NCI-H446 (cell line): ENCODE measurements around the gene PLCB1.
A peak's percentile ranks its signal among the peaks of the same experiment; 100 is the strongest.

Experiments used
- DNase-seq, 2 experiments: peaks; one replicate each; lab custom pipeline; 2025; lab: John Stamatoyannopoulos, UW

Gene PLCB1

GRCh38 chr20:8246153-8246552, 114.1 kb downstream of the PLCB1 start:
- DNase-seq = no peak

DNA sequence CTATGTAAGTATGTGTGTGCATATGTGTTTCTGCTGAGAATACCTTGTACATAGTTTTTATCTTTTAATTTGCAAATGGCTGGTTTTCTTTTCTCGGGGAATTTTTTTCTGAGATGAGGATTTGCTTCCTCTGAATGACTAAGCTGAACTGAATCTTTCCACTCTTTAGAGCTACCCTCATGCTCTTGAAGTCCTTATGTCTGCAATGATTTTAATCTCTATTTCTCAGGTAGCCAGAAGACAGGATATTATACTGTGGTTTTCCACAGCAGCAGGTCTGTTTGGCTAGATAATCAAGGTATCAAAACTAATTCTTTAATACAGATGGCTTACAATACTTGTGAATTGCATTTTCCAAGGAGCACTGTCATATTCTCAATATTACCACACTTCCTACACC, 114.7 kb downstream of the PLCB1 start:
- DNase-seq = no peak

GRCh38 chr20:8248051-8248450, 116.0 kb downstream of the PLCB1 start:
- no peak for DNase-seq

- DNase-seq = no peak
Observed at GRCh38 chr20:8249634-8250033, 117.6 kb downstream of the PLCB1 start.

GRCh38 chr20:8250539-8251200, 118.6 kb downstream of the PLCB1 start:
- no peak for DNase-seq

DNA sequence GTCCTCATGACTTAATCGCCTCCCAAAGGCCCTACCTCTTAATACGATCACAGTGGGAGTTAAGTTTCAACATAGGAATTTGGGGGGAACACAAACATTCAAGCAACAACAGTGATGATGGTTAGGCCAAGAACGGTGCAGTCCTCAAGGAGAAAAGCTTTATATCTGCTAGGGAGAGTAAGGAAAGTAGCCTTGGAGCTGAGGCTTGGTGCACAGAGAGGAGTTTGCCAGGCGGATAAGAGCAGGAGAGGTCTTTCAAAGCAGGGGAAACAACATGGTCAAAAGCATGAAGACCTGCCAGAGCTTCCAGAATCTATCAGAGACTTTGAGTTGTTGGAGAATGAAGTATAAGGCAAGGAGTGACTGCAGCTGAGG, 119.1 kb downstream of the PLCB1 start:
- DNase-seq = no peak

- no peak for DNase-seq
Observed at GRCh38 chr20:8254911-8255582, 123.0 kb downstream of the PLCB1 start.

GRCh38 chr20:8255945-8256632, 124.0 kb downstream of the PLCB1 start:
- DNase-seq = peak in 1 of 2 experiments; percentile 16

DNA sequence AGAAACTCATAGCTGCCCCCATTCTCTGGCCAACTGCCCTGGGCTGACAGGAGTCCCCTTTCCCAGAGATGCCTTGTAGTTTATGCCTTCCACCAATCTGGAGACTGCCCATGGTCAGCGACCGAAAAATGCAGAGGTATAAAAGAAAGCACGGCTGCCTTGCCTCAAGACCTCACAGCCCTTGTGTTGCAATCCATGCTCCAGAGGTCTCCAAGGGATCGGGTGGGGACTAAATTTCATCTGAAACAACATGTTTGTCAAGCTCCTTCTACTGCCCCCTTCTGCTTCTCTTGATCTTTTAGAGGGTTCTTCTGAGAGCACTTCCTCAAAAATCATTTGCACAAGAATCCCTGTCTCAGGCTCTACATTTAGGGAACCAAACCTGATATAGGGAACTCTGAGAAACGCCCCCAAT, 128.8 kb downstream of the PLCB1 start:
- no peak for DNase-seq

DNA sequence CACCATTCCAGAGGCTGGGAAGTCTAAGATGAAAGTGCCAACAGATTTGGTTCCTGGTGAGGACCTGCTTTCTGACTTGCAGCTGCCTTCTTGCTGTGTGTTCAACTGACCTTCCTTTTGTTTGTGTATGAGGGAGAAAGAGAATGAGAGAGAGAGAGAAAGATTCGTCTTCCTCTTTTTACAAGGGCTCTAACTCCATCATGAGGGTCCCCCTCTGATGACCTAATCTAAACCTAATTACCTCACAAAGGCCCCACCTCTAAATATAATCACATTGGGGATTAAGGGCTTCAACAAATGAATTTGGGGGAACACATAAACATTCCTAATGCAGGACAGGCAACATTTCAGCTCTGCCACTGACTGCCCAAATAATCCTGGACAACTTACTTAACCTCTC, 130.7 kb downstream of the PLCB1 start:
- DNase-seq = no peak

DNA sequence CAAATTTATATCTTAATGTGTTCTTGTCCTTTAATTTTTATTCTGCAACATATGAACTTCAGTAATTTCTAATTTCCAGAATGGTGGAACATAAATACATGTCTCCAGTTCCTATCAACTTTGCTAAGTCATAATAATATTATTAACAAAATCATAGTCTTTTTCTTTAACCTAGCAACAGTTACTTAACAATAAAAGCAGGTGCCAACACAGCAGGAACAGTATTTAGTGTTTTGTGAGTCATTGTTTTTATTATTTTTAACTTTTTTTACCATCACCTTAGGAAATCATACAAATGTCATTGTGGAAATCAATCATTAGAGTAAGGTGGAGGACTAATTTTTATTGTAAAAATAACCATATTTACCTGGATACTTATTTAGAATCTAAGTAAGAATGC, 133.5 kb downstream of the PLCB1 start:
- DNase-seq = no peak

- peak in 1 of 2 experiments; percentile 69 for DNase-seq
Observed at GRCh38 chr20:8267009-8267408, 134.9 kb downstream of the PLCB1 start.

- no peak for DNase-seq
Observed at GRCh38 chr20:8271727-8272126, 139.7 kb downstream of the PLCB1 start.

DNA sequence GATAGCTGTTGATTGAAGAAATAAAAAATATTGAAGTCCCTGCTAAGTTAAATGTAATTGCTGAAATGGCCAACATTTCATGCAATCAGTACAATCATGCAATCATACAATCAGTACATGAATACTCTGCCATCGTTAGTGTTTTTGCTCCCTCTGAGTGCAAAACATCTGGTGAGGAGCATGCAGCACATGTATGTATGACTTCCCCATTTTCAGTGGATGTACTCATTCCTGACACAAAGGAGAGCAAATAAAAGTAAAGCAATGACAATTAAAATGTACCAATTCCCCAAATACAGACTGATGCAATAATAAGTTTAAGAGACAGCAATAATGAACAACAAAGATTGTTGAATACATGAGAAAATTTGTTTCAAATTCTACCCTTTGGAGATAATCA, 140.7 kb downstream of the PLCB1 start:
- DNase-seq = peak in 1 of 2 experiments; percentile 19

GRCh38 chr20:8284902-8285301, 152.8 kb downstream of the PLCB1 start:
- DNase-seq = no peak

- peak; percentile 69 to 92 for DNase-seq
Observed at GRCh38 chr20:8287340-8287739, 155.3 kb downstream of the PLCB1 start.

- no peak for DNase-seq
Observed at GRCh38 chr20:8291200-8291599, 159.1 kb downstream of the PLCB1 start.

DNA sequence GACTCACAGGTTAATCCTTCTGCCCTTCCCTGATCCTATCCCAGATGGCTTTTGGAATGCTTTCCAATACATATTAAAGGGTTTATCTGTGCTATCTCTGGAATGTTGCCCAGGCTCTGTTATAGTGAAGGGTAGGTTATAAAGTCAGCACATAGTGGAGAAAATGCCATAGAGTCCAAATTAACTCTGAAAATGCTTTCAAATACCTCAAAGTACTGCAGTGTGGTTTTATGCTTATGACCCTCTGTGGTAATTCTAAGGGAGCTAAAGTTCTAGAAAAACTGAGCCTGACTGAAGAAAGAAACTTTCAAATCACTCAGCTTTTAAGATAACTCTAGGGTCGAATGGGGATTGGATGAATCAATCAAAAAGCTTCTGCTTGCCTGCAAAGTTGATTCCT, 159.8 kb downstream of the PLCB1 start:
- DNase-seq = no peak

DNA sequence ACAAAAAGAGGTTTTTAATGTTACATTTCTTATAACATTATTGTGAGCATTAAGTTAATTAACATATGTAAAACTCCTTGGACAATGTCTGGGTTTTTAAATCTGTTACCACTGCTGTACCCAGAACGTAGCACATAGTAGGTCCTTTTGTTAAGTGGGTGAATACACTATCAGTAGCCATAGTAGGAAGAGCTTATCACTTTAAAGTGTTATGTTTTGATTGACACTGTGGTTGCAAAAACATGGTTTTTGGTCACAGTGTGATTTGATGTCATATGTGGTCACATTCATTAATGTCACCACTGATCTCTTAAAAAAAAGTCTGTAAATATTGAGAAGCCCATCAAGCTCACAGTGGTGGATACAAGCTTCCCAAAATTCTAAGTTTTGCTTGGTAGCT, 160.7 kb downstream of the PLCB1 start:
- no peak for DNase-seq

GRCh38 chr20:8293750-8294149, 161.7 kb downstream of the PLCB1 start:
- no peak for DNase-seq

DNA sequence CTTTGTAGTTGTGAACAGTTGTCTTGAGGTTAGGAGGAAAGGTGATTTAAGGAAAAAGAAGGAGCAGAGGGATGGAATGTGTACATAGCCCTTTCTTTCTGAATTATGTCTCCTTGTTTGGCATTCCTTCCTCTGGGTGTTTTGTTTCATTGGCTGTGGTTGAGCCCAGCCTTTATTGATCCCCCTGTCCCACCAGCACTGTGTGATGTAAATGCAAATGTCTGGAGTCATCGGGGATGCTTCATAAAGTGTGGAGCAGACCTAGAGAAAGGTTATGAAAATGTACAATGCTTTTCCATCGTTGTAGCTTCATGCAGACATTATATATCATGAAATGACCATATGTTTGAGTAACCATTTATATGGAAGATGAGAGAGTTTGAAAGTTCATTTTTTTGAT, 164.5 kb downstream of the PLCB1 start:
- DNase-seq = no peak

DNA sequence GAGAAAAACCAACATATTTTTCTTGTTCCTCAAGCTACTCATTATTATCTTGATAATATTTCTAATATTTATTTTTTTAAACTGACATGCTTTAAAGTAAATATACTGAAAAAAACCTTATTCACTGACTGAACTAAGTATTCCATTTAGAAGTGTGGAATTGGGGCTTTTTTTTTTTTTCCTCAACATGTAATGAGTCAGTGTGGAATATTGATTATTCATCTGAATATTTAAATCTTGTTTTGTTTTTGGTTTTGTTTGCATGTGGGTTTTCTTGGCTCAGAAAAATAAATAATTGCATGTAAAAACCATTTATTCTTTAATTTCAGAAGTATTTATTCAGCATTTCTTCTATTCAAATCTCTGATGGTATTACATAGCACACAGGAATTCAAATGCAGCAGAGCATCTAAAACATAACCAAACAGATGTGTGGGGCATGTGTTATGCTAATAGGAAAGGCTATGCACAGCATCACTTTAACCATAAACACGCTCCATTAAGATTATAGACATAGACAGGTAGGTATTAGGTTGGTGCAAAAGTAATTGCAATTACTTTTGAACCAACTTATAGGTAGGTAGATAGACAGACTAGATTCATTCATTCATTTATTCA, 166.5 kb downstream of the PLCB1 start:
- no peak for DNase-seq

GRCh38 chr20:8299921-8300320, 167.9 kb downstream of the PLCB1 start:
- DNase-seq = no peak
